ENCODE results near the gene SLC7A1.
A peak's percentile ranks its signal among the peaks of the same experiment; 100 is the strongest.

The SLC7A1 gene

DNA sequence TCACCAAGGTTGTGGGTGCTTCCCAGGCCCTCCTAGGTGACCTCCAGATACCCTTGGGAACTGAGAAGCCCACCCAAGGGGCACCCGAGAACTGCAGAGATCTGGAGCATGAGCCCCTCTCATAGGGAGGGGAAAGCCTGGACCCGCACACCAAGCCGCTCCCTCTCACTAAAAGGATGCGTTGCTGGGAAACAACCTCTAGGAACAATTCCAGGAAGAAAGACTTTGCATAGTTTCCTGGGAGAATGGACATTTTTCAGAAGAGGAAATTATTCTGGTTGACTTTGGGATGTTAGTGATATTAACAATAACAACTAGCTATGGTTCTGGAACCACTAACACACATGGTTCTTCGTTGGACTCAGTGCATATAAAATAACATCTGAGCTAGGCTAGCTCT is 64.6 kb downstream of the SLC7A1 start:
- H3K4me1 ChIP-seq (ENCODE audit: control insufficient read depth, insufficient read depth, low read length) = peaks cover 19% of the 10 kb centered on the region
- H3K27me3 ChIP-seq (ENCODE audit: control insufficient read depth in 1 of 2, insufficient read depth in 2 of 2, low read length in 2 of 2) = no peaks in the 10 kb centered on the region
- H3K9ac ChIP-seq (ENCODE audit: low read length in 2 of 2) = no peak overlapping the region
- no peak overlapping the region for H3K4me3 ChIP-seq (ENCODE audit: low read length in 2 of 2)
- H3K27ac ChIP-seq (ENCODE audit: low read length) = no peak overlapping the region
- no peaks in the 10 kb centered on the region for H3K9me3 ChIP-seq (ENCODE audit: control insufficient read depth in 2 of 2, low read length in 2 of 2)
- H3K36me3 ChIP-seq (ENCODE audit: control insufficient read depth in 2 of 2, insufficient read depth in 2 of 2, low read length in 2 of 2) = peaks cover 18 to 24% of the 10 kb centered on the region in 2 donors

DNA sequence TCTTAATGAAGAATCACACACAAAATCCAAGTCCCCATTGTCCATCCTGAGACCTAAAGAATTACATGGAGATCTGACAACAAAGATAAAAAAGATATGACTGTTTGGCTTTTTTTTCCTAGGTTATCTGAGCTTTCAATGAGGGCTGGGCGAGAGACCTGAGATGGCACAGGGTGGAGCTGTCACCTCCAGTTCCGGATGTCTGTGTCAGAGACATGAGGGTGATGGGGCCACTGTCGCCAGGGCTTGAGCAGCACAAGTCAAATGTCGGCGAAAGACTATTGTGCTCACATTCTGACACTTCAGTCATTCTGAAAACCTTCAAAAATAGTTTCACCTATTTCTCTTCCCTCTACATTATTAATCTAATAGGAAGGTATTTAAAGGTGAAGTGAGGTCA is 65.7 kb downstream of the SLC7A1 start:
- Histone ChIP-seq H3K27me3 (ENCODE audit: control insufficient read depth in 1 of 2, insufficient read depth in 2 of 2, low read length in 2 of 2) (no peaks in the 10 kb centered on the region), H3K36me3 (ENCODE audit: control insufficient read depth in 2 of 2, insufficient read depth in 2 of 2, low read length in 2 of 2) (peaks cover 18 to 24% of the 10 kb centered on the region in 2 donors), H3K9ac (ENCODE audit: low read length in 2 of 2) (no peak overlapping the region), H3K4me3 (ENCODE audit: low read length in 2 of 2) (no peak overlapping the region), H3K4me1 (ENCODE audit: control insufficient read depth, insufficient read depth, low read length) (peaks cover 19% of the 10 kb centered on the region), H3K9me3 (ENCODE audit: control insufficient read depth in 2 of 2, low read length in 2 of 2) (no peaks in the 10 kb centered on the region), H3K27ac (ENCODE audit: low read length) (no peak overlapping the region)

DNA sequence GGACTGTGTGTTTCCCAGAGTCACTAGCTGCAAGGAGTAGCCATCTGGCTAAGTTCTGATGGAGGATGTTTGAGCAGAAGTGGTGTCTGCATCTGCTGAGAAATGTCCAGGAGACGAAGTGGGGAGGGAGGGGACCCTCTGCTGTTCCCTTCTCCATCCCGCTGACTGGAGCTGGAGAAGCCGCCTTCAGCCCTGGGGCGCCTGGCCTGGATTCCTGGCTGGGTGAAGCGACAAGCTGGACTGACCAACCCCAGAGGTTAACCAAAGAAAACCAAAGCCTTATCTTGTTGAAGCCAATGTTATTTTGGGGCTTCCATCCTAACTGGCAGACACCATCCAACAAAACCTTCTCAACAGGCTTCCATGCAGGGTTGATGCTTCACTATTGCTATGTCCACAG is 67.6 kb downstream of the SLC7A1 start:
- peaks cover 23 to 33% of the 10 kb centered on the region in 2 donors for H3K36me3 ChIP-seq (ENCODE audit: control insufficient read depth in 2 of 2, insufficient read depth in 2 of 2, low read length in 2 of 2)
- H3K4me3 ChIP-seq (ENCODE audit: low read length in 2 of 2) = no peak overlapping the region
- H3K9ac ChIP-seq (ENCODE audit: low read length in 2 of 2) = no peak overlapping the region
- no peaks in the 10 kb centered on the region for H3K9me3 ChIP-seq (ENCODE audit: control insufficient read depth in 2 of 2, low read length in 2 of 2)
- H3K27me3 ChIP-seq (ENCODE audit: control insufficient read depth in 1 of 2, insufficient read depth in 2 of 2, low read length in 2 of 2) = no peaks in the 10 kb centered on the region
- H3K4me1 ChIP-seq (ENCODE audit: control insufficient read depth, insufficient read depth, low read length) = peaks cover 15% of the 10 kb centered on the region
- H3K27ac ChIP-seq (ENCODE audit: low read length) = no peak overlapping the region

DNA sequence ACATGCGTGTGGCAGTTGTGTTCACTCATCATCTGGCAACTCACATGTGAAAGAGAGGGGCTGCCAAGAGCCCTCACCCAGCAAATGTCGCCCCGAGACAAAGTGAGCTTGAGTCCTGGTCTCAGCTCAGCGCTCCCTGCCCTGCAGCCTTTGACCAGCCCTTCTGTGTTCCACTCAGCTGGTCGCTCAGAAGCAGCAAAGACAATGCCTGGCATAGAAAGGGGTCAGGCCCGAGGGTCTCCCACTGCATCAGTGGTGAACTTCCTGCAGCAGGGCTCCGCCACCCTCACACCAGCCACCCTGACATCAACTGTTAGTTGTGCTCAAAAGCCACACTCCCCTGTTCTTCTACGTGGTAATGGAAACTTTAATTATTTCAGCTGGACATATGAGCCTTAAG is 68.0 kb downstream of the SLC7A1 start:
- no peak overlapping the region for H3K9ac ChIP-seq (ENCODE audit: low read length in 2 of 2)
- H3K27me3 ChIP-seq (ENCODE audit: control insufficient read depth in 1 of 2, insufficient read depth in 2 of 2, low read length in 2 of 2) = no peaks in the 10 kb centered on the region
- H3K4me3 ChIP-seq (ENCODE audit: low read length in 2 of 2) = no peak overlapping the region
- peaks cover 11% of the 10 kb centered on the region for H3K4me1 ChIP-seq (ENCODE audit: control insufficient read depth, insufficient read depth, low read length)
- H3K9me3 ChIP-seq (ENCODE audit: control insufficient read depth in 2 of 2, low read length in 2 of 2) = no peaks in the 10 kb centered on the region
- no peak overlapping the region for H3K27ac ChIP-seq (ENCODE audit: low read length)
- H3K36me3 ChIP-seq (ENCODE audit: control insufficient read depth in 2 of 2, insufficient read depth in 2 of 2, low read length in 2 of 2) = peaks cover 23 to 37% of the 10 kb centered on the region in 2 donors

DNA sequence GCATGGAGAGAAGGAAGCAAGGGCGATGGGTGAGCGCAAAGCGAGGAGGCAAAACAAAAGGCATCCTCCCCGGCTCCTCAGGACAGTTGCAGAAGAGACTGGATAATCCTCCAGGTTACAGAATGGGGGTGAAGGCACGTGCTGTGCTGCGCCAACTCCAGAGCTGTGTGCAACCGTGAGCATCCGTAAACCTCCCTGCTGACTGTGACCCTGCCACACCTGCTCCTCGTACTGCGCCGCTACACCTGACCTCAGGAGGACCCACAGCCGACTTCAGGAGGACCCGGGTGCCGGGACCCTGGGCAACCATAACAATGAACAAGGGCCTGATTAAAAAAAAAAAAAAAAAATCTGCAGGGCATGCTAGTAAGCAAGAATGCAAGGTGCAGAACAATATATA is 68.7 kb downstream of the SLC7A1 start:
- H3K4me3 ChIP-seq (ENCODE audit: low read length in 2 of 2) = no peak overlapping the region
- H3K27me3 ChIP-seq (ENCODE audit: control insufficient read depth in 1 of 2, insufficient read depth in 2 of 2, low read length in 2 of 2) = no peaks in the 10 kb centered on the region
- peaks cover 9% of the 10 kb centered on the region for H3K4me1 ChIP-seq (ENCODE audit: control insufficient read depth, insufficient read depth, low read length)
- H3K9me3 ChIP-seq (ENCODE audit: control insufficient read depth in 2 of 2, low read length in 2 of 2) = no peaks in the 10 kb centered on the region
- H3K36me3 ChIP-seq (ENCODE audit: control insufficient read depth in 2 of 2, insufficient read depth in 2 of 2, low read length in 2 of 2) = peaks cover 23 to 39% of the 10 kb centered on the region in 2 donors
- H3K9ac ChIP-seq (ENCODE audit: low read length in 2 of 2) = no peak overlapping the region
- no peak overlapping the region for H3K27ac ChIP-seq (ENCODE audit: low read length)

DNA sequence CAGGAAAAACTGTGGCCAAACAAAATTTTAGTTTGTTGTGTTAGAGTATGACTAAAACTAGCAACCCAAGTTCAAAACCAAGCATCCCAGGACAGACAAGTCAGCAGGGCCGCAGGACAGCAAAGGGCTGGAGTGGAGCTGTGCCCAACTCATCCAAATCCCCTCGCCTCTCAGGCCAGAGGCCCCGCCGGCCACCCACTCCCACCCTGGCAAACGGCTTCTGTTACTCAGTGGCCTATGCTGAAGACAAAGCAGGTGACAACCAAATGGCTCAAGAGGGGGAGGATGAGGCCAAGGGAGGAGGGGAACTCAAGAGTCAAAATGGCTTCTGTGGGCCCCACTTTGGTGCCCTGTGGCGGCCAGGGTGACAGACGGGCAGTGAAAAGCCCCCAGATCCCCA is 69.7 kb downstream of the SLC7A1 start:
- Histone ChIP-seq H3K9ac (ENCODE audit: low read length in 2 of 2) (no peak overlapping the region), H3K27ac (ENCODE audit: low read length) (no peak overlapping the region), H3K36me3 (ENCODE audit: control insufficient read depth in 2 of 2, insufficient read depth in 2 of 2, low read length in 2 of 2) (peaks cover 29 to 45% of the 10 kb centered on the region in 2 donors)

DNA sequence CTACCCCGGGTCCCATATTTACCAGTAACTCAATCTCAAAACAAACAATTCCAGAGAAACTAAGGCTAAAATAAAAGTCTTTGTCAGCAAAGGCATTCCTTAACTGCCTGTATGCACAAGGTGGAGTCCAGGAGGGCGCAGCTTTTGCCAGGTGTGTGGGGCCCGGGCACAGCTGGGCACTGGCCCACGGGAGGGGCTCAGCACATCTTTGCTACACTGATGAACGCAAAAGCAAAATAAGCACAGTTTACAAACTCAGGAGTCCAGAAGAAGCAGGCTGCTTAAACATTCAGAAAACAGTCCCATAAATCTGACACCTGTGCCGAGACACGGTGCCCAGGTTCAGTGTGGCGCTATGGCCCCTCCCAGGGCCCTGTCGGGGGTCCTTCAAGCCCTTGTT is 70.8 kb downstream of the SLC7A1 start:
- Histone ChIP-seq H3K27ac (ENCODE audit: low read length) (no peak overlapping the region), H3K4me1 (ENCODE audit: control insufficient read depth, insufficient read depth, low read length) (peaks cover 14% of the 10 kb centered on the region), H3K36me3 (ENCODE audit: control insufficient read depth in 2 of 2, insufficient read depth in 2 of 2, low read length in 2 of 2) (peaks cover 32 to 46% of the 10 kb centered on the region in 2 donors), H3K9ac (ENCODE audit: low read length in 2 of 2) (no peak overlapping the region), H3K27me3 (ENCODE audit: control insufficient read depth in 1 of 2, insufficient read depth in 2 of 2, low read length in 2 of 2) (no peaks in the 10 kb centered on the region), H3K9me3 (ENCODE audit: control insufficient read depth in 2 of 2, low read length in 2 of 2) (no peaks in the 10 kb centered on the region), H3K4me3 (ENCODE audit: low read length in 2 of 2) (no peak overlapping the region)

More for the DNA sequence above, 69.7 kb downstream of the SLC7A1 start:
- no peak overlapping the region for H3K4me3 ChIP-seq (ENCODE audit: low read length in 2 of 2)
- H3K9me3 ChIP-seq (ENCODE audit: control insufficient read depth in 2 of 2, low read length in 2 of 2) = no peaks in the 10 kb centered on the region
- H3K27me3 ChIP-seq (ENCODE audit: control insufficient read depth in 1 of 2, insufficient read depth in 2 of 2, low read length in 2 of 2) = no peaks in the 10 kb centered on the region
- peaks cover 14% of the 10 kb centered on the region for H3K4me1 ChIP-seq (ENCODE audit: control insufficient read depth, insufficient read depth, low read length)

DNA sequence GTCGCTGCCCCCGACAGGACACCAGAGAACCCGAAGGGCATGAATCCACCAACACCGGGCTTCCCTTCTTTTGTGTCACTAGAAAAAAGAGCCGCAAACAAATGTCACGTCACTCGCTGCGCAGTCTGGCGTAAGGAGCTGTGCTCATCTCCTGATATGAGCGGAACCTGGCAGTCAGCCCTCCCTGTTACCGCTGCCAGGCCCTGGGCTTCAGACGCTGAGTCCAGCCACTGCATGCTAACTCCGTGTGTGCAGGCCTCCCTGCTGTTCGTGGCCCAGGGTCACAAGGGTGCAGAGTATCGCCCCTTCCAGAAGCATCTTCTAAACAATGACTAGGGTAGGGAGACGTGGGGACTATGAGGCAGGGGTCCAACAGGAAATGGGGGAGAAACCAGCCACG is 71.3 kb downstream of the SLC7A1 start:
- Histone ChIP-seq H3K4me1 (ENCODE audit: control insufficient read depth, insufficient read depth, low read length) (peaks cover 14% of the 10 kb centered on the region), H3K9me3 (ENCODE audit: control insufficient read depth in 2 of 2, low read length in 2 of 2) (no peaks in the 10 kb centered on the region), H3K9ac (ENCODE audit: low read length in 2 of 2) (no peak overlapping the region), H3K36me3 (ENCODE audit: control insufficient read depth in 2 of 2, insufficient read depth in 2 of 2, low read length in 2 of 2) (peaks cover 31 to 44% of the 10 kb centered on the region in 2 donors), H3K27me3 (ENCODE audit: control insufficient read depth in 1 of 2, insufficient read depth in 2 of 2, low read length in 2 of 2) (no peaks in the 10 kb centered on the region), H3K27ac (ENCODE audit: low read length) (no peak overlapping the region), H3K4me3 (ENCODE audit: low read length in 2 of 2) (no peak overlapping the region)

DNA sequence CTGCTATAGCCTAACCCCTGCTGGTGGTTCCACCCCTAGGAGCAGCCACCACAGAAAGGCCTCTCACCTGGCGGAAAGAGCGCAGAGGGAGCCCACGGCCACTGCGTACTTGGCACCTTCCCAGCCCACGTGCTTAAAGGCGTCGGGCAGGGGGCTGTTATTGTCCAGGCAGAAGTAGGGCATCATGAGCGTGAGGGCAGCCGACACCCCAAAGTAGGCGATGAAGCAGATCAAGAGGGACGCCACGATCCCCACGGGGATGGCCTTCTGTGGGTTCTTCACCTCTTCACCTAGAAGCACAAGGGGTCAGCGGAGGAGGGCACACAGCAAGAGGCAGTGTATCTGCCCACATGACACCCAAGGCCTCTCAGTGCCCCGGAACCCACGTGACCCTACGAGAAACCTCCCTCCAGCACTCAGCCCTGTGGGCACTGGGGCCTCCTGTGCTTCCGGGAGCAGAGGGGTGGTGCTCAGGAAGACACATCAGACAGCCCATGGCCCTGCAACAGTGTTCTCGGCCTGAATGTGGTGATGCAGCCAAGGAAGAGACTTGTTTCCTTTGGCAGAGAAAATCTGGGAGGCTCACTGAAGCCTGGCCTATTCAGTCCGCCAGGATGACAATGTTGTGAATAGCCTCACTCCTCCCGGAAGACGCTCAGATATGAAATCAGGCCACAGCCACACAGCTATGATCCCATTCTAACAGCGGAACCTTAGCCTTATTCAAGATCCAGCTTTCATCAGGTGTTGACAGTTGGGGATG is 72.1 kb downstream of the SLC7A1 start:
- no peak overlapping the region for H3K9ac ChIP-seq (ENCODE audit: low read length in 2 of 2)
- no peaks in the 10 kb centered on the region for H3K27me3 ChIP-seq (ENCODE audit: control insufficient read depth in 1 of 2, insufficient read depth in 2 of 2, low read length in 2 of 2)
- no peak overlapping the region for H3K27ac ChIP-seq (ENCODE audit: low read length)
- H3K9me3 ChIP-seq (ENCODE audit: control insufficient read depth in 2 of 2, low read length in 2 of 2) = no peaks in the 10 kb centered on the region
- peaks cover 14% of the 10 kb centered on the region for H3K4me1 ChIP-seq (ENCODE audit: control insufficient read depth, insufficient read depth, low read length)
- peaks cover 30 to 47% of the 10 kb centered on the region in 2 donors for H3K36me3 ChIP-seq (ENCODE audit: control insufficient read depth in 2 of 2, insufficient read depth in 2 of 2, low read length in 2 of 2)
- no peak overlapping the region for H3K4me3 ChIP-seq (ENCODE audit: low read length in 2 of 2)

DNA sequence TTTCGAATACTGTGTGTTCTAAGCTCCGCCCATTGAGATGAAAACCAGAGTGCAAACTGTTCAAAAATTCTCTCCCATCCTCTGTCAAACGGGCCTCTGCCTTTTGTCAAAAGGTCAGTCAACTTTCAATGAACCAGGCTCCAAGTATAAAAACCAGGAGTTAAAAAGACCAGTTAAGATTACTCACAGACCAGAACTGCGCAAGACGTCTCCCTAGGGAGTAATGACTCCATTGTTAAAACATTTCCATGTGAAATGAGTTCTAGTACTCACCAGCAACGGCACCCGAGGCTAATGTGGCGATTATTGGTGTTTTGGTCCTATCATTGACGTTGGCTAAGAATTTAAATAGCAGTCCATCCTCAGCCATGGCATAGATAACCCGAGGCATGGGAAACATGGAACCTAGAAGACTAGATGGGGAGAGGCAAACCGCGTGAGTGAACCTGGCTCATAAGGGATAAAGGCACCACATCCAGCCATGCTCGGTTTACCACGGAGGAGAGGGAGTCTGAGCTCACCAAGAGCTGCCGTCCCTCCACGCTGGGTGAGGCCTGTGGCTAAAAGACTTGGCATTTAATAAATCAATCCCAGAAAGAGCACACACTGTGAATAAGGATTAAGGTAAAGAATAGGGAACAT is 73.3 kb downstream of the SLC7A1 start:
- no peaks in the 10 kb centered on the region for H3K9me3 ChIP-seq (ENCODE audit: control insufficient read depth in 2 of 2, low read length in 2 of 2)
- H3K4me3 ChIP-seq (ENCODE audit: low read length in 2 of 2) = no peak overlapping the region
- H3K9ac ChIP-seq (ENCODE audit: low read length in 2 of 2) = peak overlapping the region in 1 of 2 donors; percentile 42
- H3K27ac ChIP-seq (ENCODE audit: low read length) = peak overlapping the region; percentile 69
- H3K4me1 ChIP-seq (ENCODE audit: control insufficient read depth, insufficient read depth, low read length) = peaks cover 14% of the 10 kb centered on the region
- H3K36me3 ChIP-seq (ENCODE audit: control insufficient read depth in 2 of 2, insufficient read depth in 2 of 2, low read length in 2 of 2) = peaks cover 35 to 49% of the 10 kb centered on the region in 2 donors
- no peaks in the 10 kb centered on the region for H3K27me3 ChIP-seq (ENCODE audit: control insufficient read depth in 1 of 2, insufficient read depth in 2 of 2, low read length in 2 of 2)

DNA sequence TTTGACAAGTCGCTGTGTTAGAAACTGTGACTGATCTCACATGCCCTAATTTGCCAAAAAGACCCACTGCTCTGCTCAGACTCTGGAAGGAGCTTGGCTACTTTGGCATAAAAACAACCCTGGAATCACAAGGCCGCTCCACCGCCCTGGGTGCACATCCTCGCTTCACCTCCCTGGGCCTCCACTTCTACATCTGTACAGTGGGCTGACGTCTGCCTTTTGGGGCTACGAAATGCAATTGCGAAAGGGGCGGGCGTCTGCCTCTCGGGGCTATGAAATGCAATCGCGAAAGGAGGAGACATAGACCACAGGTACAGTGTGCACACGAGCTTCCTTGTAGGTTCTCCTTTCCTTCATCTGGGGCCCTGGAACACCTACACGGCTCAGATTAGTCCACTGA is 74.2 kb downstream of the SLC7A1 start:
- H3K36me3 ChIP-seq (ENCODE audit: control insufficient read depth in 2 of 2, insufficient read depth in 2 of 2, low read length in 2 of 2) = peaks cover 38 to 51% of the 10 kb centered on the region in 2 donors
- no peaks in the 10 kb centered on the region for H3K9me3 ChIP-seq (ENCODE audit: control insufficient read depth in 2 of 2, low read length in 2 of 2)
- H3K27ac ChIP-seq (ENCODE audit: low read length) = peak overlapping the region; percentile 37

More for the DNA sequence above, 74.2 kb downstream of the SLC7A1 start:
- Histone ChIP-seq H3K4me3 (ENCODE audit: low read length in 2 of 2) (no peak overlapping the region), H3K27me3 (ENCODE audit: control insufficient read depth in 1 of 2, insufficient read depth in 2 of 2, low read length in 2 of 2) (no peaks in the 10 kb centered on the region), H3K9ac (ENCODE audit: low read length in 2 of 2) (no peak overlapping the region), H3K4me1 (ENCODE audit: control insufficient read depth, insufficient read depth, low read length) (peaks cover 14% of the 10 kb centered on the region)

All from stomach smooth muscle (tissue), 2 donors.